ENCODE results near the gene CPED1.
"Not testable (repeated sequence)": the region's sequence is repeated elsewhere in the genome, so short reads cannot be mapped to it uniquely, and the experiment has no call there.

Gene CPED1

DNA sequence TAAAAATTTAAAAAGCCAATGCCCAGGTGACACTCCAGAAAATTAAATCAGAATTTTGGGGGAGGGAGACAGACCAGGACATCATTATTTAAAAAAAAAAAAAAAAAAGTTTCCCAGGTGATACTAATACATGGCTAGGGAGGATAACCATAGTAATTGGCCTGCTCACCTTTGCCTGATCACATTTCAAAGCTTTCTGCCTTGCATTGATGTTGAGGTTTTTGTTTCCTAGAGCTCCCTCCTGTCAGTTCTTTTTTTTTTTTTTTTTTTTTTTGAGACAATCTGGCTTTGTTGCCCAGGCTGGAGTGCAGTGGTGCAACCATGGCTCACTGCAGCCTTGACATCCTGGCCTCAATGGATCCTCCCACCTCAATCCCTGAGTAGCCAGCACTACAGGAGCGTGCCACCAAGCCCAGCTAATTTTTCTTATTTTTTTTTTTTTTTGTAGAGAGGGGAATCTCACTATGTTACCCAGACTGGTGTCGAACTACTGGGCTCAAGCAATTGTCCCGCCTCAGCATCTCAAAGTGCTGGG is 38.1 kb downstream of the CPED1 start:
- no peak for DNase-seq (ENCODE audit: extremely low read depth, low read depth)
- TF ChIP-seq, protein P1, sequence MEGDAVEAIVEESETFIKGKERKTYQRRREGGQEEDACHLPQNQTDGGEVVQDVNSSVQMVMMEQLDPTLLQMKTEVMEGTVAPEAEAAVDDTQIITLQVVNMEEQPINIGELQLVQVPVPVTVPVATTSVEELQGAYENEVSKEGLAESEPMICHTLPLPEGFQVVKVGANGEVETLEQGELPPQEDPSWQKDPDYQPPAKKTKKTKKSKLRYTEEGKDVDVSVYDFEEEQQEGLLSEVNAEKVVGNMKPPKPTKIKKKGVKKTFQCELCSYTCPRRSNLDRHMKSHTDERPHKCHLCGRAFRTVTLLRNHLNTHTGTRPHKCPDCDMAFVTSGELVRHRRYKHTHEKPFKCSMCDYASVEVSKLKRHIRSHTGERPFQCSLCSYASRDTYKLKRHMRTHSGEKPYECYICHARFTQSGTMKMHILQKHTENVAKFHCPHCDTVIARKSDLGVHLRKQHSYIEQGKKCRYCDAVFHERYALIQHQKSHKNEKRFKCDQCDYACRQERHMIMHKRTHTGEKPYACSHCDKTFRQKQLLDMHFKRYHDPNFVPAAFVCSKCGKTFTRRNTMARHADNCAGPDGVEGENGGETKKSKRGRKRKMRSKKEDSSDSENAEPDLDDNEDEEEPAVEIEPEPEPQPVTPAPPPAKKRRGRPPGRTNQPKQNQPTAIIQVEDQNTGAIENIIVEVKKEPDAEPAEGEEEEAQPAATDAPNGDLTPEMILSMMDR (IDR thresholded peaks at IDR 0.05; ENCODE audit: low read depth, low read length): no peak

DNA sequence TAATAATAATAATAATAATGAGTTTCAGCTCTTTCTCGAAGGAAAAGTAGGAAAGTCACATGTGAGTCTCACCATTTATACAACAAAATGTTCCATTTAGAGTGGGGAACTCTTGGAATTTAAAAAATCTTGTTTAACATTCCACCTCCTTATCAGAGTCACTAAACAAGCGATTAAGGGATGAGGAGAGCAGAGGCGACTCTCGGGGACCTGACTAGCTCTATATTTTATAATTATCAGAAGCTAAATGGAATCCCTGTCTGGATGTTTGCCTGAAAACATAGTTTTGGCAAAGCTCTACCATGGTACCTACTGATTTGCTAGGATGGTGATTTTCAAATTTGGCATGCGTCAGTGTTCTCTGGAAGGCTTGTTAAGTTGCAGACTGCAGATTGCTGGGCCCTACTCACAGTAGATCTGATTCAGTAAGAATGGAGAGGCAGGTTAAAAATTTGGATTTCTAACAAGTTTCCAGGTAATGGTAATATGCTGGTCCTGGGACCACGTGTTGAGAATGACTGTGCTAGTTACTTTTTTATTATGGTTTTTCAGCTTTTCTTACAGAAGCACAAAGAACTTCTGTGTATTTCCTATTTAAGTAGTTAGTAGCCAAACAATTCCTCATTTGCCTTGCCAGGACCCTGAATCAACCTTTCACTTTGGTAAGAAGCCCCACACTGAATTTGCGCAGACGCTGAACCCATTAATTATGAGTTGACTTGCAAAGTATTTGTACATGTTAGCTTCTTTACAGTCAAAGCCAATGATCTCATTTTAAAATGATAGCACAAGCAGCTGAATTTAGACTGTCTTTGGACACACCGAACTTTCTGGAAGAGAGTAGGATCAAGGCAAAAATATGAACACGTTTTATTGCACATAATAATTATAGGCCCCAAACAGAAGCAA is 39.5 kb downstream of the CPED1 start:
- DNase-seq (ENCODE audit: extremely low read depth, low read depth): no peak
- TF ChIP-seq, protein P1 (IDR thresholded peaks at IDR 0.05; ENCODE audit: low read depth, low read length): no peak

DNA sequence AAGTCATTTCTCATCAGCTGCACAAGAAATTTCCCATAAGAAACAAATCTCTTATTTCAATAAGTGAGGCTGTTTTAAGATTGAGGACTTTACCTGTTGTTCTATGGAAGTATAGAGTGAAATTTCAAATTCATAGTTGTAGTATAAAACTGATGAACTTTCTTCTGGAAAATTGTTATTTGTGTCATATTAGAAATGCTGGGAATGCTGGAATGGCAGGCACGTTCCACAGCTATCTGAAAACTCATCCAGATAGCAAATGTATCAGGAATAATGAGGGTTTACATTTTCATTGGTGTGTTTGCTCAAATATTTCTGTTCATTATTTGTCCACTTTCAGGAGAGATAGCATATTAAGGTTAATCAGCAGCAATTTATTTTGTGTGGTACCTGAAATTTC is 40.8 kb downstream of the CPED1 start:
- TF ChIP-seq, protein P1 (IDR thresholded peaks at IDR 0.05; ENCODE audit: low read depth, low read length): no peak
- DNase-seq (ENCODE audit: extremely low read depth, low read depth): no peak

DNA sequence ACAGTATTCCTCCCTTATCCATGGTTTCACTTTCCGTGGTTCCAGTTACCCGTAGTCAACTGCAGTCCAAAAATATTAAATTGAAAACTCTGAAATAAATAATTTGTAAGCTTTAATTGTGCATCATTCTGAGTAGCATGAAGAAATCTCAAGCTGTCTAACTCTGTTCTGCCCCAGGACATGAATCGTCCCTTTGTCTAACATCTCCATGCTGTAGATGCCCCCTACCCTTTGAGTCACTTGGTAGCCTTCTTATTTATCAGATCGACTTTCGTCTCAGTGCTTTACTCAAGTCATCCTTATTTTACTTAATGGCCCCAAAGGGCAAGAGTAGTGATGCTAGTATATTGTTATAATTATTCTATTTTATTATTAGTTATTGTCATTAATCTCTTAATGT is 41.8 kb downstream of the CPED1 start:
- TF ChIP-seq, protein P1 (IDR thresholded peaks at IDR 0.05; ENCODE audit: low read depth, low read length): no peak
- no peak for DNase-seq (ENCODE audit: extremely low read depth, low read depth)

- DNase-seq (ENCODE audit: extremely low read depth, low read depth): no peak
Observed at GRCh38 chr7:121032645-121033460, 44.3 kb downstream of the CPED1 start.

DNA sequence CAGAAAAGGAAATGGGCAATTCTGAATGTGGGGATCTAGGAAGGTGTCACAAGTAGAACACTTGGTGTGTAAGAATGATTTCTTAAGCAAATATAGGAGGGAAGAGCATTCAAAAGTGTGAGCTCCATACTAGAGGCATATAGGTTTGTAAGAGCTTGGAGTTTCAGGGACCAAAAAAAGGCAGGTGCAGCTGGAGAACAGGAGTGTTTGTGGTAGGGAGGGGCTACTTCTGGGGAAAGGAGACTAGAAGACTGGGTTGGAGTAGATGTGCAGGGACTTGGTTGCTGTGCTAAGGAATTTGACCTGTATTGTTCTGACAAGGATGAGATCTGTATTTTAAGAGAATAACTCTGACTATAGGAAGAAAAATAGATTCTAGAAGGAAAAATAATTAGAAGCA is 46.4 kb downstream of the CPED1 start:
- DNase-seq (ENCODE audit: extremely low read depth, low read depth): no peak
- TF ChIP-seq, protein P1 (IDR thresholded peaks at IDR 0.05; ENCODE audit: low read depth, low read length): no peak

More at GRCh38 chr7:121032645-121033460, 44.3 kb downstream of the CPED1 start:
- TF ChIP-seq, protein P1 (IDR thresholded peaks at IDR 0.05; ENCODE audit: low read depth, low read length): no peak

DNA sequence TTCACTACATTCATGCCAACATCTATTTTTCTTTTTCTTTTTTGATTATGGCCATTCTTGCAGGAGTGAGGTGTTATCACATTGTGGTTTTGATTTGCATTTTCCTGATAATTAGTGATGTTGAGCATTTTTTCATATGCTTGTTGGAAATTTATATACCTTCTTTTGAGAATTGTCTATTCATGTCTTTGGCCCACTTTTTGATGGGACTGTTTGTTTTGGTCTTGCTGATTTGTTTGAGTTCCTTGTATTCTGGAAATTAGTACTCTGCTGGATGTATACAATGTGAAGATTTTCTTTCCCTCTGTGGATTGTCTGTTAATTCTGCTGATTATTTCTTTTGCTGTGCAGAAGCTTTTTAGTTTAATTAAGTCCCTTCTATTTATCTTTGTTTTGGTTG is 48.3 kb downstream of the CPED1 start:
- not testable (repeated sequence) for DNase-seq (ENCODE audit: extremely low read depth, low read depth)

DNA sequence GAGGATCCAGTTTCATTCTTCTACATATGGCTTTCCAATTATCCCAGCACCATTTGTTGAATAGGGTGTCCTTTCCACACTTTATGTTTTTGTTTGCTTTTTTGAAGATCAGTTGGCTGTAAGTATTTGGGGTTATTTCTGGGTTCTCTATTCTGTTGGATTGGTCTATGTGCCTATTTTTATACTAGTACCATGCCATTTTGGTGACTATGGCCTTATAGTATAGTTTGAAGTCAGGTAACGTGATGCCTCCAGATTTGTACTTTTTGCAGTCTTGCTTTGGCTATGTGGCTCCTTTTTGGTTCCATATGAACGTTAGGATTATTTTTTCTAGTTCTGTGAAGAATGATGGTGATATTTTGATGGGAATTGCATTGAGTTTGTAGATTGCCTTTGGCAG is 48.8 kb downstream of the CPED1 start:
- DNase-seq (ENCODE audit: extremely low read depth, low read depth): not testable (repeated sequence)

All from AG09319 (cell line).